ENCODE data around the gene ATG14.

- TF ChIP-seq CTCF (conservative IDR thresholded peaks at IDR 0.05): no peak
- TF ChIP-seq ZFX (IDR thresholded peaks at IDR 0.05): no peak
Measured at GRCh38 chr14:55399183-55399582, 12.4 kb downstream of the ATG14 start.
